GM12872 (cell line): ENCODE data around the gene LGR4.
A peak's percentile ranks its signal among the peaks of the same experiment; 100 is the strongest.

Experiments used
- TF ChIP-seq, protein P1 (sequence below): IDR thresholded peaks from 3 replicates; pipeline ENCODE4 v1.5.1; 2011; ENCODE audit warnings: low read depth, mild to moderate bottlenecking, low read length, moderate library complexity; ENCODE audit not compliant: insufficient read depth

The LGR4 gene

DNA sequence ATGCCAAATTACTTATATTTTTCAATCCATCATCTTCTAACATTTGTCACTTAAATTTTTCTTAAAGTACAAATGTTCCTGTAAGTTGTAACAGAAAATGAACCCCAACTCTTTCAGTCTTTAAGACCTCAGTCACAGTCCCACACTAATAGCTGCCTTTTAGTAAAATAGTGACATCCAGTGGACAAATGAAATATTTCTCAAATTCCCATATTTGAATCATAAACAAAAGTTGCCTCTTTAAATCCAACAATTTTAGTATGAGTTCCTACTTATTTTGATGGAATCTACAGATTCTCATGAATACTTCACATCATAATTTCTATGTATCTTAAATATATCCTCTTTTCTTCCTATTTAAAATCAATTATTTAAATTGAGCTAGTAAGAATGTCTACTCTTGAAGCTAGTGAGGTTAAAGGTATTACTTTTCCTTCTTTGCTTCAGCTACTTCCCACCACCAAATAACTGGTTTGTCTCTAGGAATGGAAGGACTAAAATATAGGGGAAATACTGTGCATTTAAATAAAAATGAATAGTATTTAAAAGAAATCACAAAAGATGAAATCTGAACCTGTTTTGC is 24.8 kb upstream of the LGR4 start:
- TF ChIP-seq, protein P1, sequence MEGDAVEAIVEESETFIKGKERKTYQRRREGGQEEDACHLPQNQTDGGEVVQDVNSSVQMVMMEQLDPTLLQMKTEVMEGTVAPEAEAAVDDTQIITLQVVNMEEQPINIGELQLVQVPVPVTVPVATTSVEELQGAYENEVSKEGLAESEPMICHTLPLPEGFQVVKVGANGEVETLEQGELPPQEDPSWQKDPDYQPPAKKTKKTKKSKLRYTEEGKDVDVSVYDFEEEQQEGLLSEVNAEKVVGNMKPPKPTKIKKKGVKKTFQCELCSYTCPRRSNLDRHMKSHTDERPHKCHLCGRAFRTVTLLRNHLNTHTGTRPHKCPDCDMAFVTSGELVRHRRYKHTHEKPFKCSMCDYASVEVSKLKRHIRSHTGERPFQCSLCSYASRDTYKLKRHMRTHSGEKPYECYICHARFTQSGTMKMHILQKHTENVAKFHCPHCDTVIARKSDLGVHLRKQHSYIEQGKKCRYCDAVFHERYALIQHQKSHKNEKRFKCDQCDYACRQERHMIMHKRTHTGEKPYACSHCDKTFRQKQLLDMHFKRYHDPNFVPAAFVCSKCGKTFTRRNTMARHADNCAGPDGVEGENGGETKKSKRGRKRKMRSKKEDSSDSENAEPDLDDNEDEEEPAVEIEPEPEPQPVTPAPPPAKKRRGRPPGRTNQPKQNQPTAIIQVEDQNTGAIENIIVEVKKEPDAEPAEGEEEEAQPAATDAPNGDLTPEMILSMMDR: peak; percentile 37; the same call in 2 of the 3 replicates

DNA sequence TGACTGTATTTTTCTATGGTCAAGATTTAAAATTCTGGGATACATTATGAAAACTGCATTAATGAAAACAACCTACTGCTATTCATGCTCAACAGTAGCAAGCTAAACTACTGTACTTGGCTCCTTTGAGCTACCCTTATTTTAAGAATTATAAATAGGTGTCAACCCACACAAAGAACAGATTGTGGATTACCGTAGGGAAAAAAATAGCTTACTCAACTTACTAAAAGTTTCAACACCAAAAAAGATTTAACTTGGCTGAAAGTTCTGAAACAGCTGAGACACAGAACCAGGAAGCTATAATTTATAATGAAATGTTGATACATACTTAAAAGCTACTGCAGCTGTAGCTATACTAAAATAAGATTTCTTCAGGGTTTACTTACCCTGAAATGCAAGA is 23.9 kb upstream of the LGR4 start:
- TF ChIP-seq, protein P1: no peak

DNA sequence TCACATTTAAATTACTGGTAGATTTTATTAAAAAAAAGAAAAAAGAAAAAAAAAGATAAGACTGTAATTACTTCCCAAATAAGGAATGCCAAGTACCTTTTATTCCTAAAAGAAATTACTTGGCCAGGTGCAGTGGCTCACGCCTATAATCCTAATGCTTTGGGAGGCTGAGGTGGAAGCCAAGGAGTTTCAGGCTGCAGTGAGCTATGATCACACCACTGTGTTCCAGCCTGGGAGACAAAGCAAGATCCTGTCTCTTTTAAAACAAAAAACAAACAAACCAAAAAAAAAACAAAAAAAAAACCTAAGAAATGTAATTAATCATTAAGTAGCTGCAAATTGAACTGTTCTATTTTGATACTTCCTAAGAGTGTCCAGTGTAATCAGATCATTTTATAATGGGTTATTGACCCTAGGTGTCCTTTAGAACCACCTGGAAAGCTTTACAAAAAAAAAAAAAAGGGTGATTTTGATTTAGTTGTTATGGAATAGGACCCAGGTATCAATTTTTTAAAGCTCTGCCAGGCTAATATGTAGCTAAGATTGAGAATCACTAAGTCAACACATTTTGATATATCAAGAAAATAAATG is 23.2 kb upstream of the LGR4 start:
- TF ChIP-seq, protein P1: no peak

DNA sequence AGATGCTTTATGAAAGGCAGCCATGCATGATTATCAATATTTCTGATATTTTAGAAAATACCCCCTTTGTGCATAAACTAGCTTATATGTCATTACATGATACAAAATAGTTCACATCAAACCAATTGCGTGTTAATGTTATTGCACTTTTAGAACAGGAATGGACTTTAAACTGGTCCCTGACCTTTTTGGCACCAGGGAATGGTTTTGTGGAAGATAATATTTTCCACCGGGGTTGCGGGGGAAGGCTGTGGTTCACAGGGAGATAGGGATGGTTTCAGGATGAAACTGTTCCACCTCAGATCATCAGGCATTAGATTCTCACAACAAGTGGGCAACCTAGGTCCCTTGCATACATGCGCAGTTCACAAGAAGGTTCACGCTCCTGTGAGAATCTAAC is 16.5 kb upstream of the LGR4 start:
- TF ChIP-seq, protein P1: no peak

DNA sequence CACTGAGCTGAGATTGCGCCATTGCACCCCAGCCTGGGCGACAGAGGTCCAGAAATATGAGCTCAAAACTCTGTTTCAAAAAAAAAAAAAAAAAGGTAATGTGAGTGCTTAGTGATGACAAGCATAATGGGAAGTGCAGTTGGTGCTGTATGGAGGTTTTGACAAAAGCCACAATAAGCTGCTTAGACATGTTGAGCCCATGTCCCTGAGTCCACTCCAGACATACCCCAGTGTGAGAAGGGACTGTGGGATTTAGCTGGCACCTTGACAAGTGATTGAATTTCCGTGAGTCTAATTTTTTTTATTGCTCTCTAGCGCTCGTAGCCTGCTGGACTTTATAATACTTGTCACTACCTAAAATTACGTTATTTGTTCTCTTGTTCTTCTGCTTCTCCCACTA is 15.1 kb upstream of the LGR4 start:
- TF ChIP-seq, protein P1: no peak

DNA sequence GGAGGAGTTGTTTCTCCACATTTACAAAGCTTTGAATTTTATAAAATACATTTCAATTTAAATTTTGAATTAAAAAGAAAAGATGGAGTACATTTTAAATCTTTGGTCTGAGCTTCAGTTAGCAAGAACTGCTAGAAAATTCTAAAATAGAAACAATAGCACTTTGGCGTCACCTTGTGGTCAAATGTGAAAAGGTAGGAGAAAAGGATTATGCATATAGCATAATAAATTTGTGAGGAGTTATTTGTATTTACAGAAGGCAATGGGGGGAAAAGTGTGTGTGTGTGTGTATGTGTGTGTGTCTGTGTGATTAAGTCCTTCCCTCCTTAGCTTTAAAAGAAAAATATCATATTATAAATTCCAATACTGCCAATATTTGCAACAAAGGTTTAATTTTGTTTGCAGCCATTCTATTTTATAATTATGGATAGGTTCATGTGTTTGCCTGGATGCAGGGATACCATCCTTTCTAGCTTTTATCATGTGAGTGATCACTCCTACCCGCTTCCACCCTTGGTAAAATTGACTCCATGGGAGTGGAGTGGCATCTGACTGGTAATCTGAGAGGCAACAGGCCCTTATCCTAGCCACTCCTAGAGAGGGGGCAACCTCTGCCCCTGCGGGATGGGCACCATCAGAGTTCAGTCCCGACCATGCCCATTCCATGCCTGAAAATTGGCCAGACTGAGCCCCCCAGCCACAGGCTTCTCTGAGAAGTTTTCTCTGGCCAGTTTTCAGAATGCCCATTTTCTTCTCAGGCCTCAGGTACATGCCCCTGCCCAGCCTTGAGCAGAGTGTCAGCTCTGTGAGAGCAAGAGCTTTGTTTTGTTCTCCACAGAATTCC is 13.6 kb upstream of the LGR4 start:
- TF ChIP-seq, protein P1: peak; percentile 74

DNA sequence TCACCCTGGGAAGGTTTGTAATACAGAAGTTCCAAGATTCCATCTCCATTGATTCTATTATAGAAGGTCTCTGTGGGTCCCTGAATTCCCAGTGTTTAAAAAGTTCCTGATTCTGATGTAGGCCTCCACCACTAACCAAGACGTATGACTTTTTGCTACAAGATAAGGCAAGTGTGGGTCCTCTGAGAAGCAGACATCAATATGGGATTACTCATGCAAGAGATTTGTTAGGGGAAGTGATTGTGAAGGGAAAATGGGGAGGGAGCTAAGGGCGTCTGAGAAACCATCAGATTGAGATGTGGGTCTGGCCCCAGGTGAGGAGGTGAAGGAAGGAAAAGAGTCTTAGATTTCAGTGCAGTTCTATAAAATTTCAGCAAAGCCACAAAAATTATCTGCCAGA is 10.2 kb upstream of the LGR4 start:
- TF ChIP-seq, protein P1: no peak
